Activated naive CD8-positive, alpha-beta T cell treated with anti-CD3 and anti-CD28 coated beads, Interleukin-2, amount 10 ng/mL, durations not matched to agents 7 days and 5 days (primary cell): ENCODE results near the gene AQP2. TPM values are rescaled to one million over a fixed set of nuclear protein-coding genes. Genes with fewer than 3 reads are reported as not detected.
"Not testable (repeated sequence)": the region's sequence is repeated elsewhere in the genome, so short reads cannot be mapped to it uniquely, and the experiment has no call there.

Source experiments
- ATAC-seq: fragments of 150-1000 bp; cut with Tn5 transposase; one replicate; pipeline ENCODE4 v1.10.0; 2021; ENCODE audit warnings: low read depth, moderate library complexity
- POLR2A ChIA-PET: fragments of 350-600 bp; sonication (Branson Sonifier 250); formaldehyde crosslinking; loops from one replicate; lab custom pipeline; 2021; ENCODE audit warnings: antibody characterized with exemption; lab: Charles Lee
- DNase-seq: peaks from one replicate; pipeline ENCODE4 v3.0.0; 2021
- H3K27ac Mint-ChIP-seq: one replicate; pipeline ENCODE4 v1.8.0; 2022; ENCODE audit warnings: mild to moderate bottlenecking, mixed read lengths
- H3K27me3 Mint-ChIP-seq: one replicate; pipeline ENCODE4 v1.8.0; 2022; ENCODE audit warnings: mild to moderate bottlenecking, moderate library complexity, mixed read lengths
- H3K36me3 Mint-ChIP-seq: one replicate; pipeline ENCODE4 v1.8.0; 2021; ENCODE audit warnings: mild to moderate bottlenecking, mixed read lengths
- H3K4me1 Mint-ChIP-seq: one replicate; pipeline ENCODE4 v1.8.0; 2021; ENCODE audit warnings: mixed read lengths
- H3K4me3 Mint-ChIP-seq: one replicate; pipeline ENCODE4 v1.8.0; 2022; ENCODE audit warnings: mild to moderate bottlenecking, moderate library complexity, mixed read lengths
- H3K9me3 Mint-ChIP-seq: one replicate; pipeline ENCODE4 v1.8.0; 2021; ENCODE audit warnings: mixed read lengths
- total RNA-seq, 2 experiments: library from RNA; stranded (reverse); gene quantifications; one replicate each; pipeline ENCODE4 v1.2.3, GENCODE V29; 2021

The AQP2 gene
- total RNA-seq, 2 experiments from 2014 or later = not detected

DNA sequence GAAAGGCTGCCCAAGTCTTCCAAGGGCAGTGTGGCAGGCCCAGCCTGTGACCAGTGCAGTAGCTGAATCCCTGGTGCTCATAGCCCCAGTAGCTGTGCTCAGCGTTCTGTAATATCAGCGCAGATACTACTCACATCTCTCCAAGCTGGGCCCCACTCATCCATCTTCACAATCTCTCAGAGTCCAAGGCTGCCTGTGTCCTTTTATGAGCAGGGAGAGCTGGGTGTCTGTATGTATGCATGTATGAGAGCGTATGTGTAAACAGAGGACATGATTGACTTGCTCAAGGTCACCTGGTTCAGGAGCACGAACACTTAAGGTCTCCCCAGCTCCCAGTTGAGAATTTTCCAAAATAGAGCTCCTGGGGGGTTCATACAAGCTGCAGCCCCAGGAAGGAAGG is 27.6 kb downstream of the AQP2 start:
- POLR2A ChIA-PET = no interaction called here
- DNase-seq = no peak
- Mint-ChIP-seq H3K27ac (no peak overlapping the region), H3K36me3 (no peaks in the 10 kb centered on the region), H3K9me3 (no peaks in the 10 kb centered on the region), H3K4me3 (no peak overlapping the region), H3K4me1 (no peaks in the 10 kb centered on the region), H3K27me3 (no peaks in the 10 kb centered on the region)
- ATAC-seq = no peak

DNA sequence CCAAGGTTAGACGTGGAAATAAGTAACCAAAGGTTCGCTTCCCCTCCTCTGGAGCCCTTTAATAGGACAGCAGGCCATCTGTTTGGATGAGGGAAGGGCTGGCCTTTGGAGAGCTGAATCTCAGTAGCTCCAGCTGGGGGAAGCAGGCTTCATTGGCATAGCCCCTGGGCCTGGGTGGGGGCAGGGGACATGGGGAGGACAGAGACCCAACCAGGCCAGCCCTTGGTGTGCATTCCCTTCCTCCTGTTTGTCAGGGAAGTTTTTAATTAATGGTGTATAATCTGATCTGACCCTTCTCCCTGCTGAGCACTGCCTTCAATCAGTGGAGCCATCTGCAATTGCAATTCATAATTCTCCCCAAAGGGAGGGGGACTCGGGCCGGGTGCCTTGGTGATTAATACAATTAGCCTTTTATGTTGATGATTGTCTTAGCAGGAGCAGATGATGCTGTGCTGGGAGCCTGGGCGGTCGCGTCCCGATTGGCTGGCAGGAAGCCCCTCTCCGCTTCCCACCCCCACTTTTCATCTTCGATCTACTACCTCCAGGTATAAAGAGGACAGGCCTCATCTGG is 28.6 kb downstream of the AQP2 start:
- Mint-ChIP-seq H3K4me1 (no peaks in the 10 kb centered on the region), H3K9me3 (no peaks in the 10 kb centered on the region), H3K27ac (no peak overlapping the region), H3K27me3 (no peaks in the 10 kb centered on the region), H3K4me3 (no peak overlapping the region), H3K36me3 (no peaks in the 10 kb centered on the region)
- POLR2A ChIA-PET = no interaction called here
- no peak for DNase-seq
- no peak for ATAC-seq

DNA sequence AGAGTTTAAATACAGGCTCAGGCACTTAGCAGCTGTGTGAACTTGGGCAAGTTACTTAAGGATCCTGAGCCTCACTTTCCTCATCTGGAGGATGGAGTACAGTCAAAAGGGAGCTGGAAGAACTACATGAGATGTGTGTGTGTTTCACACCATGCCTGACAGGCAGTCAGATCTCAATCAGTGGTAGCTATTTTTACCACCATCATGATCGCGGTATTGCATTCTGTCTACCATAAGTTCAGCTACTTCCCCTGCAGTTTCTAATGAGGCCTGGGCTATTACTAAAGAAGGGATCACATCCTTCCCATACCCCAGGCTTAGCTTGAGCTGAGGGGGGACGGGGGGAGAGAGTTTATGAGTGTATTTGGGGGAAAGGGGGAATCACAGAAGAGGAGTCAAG is 29.3 kb downstream of the AQP2 start:
- Mint-ChIP-seq H3K4me1 (no peaks in the 10 kb centered on the region), H3K9me3 (no peaks in the 10 kb centered on the region), H3K4me3 (no peak overlapping the region), H3K27ac (no peak overlapping the region), H3K36me3 (no peaks in the 10 kb centered on the region), H3K27me3 (no peaks in the 10 kb centered on the region)
- POLR2A ChIA-PET = no interaction called here
- ATAC-seq = no peak
- DNase-seq = no peak

DNA sequence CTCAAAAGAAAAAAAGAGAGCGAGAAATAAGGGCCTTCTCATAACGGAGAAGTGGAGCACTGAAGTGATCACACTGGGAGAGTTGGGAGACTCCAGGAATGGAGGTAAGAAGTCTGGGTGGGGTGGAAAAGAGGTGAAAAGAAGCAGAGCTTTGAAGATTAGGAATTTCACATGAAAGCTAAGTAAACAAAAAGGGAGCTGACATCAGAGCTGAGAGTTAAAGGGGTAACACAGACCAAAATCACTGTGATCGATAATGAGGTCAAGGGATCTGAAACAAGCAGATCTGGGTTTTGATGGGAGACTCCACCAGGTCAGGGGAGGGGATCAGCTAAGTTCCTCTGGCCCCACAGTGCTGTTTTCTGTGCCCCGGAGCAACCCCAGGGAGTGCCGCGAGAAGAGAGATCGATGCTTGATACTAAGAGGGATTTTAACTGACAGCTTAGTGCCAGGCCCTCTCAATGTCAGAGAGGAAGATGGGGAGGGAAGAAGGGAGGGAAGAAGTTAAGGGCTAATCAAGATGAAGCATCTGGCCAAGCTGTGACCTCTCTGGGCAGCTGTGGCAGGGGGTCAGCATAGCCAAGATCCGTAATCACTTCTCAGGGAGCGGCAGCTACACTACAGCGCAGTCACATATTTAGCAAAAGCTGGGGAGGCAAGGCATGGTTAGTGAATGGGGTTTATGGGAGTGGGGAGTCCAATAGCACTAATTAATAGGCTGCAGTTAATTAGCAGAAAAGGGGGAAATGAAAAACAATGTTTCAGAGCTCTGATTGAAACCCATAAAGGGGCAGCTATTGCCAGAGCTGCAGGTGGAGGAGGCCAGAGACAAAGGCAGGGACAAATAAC is 30.2 kb downstream of the AQP2 start:
- Mint-ChIP-seq H3K36me3 (peaks cover 2% of the 10 kb centered on the region), H3K4me3 (no peak overlapping the region)

DNA sequence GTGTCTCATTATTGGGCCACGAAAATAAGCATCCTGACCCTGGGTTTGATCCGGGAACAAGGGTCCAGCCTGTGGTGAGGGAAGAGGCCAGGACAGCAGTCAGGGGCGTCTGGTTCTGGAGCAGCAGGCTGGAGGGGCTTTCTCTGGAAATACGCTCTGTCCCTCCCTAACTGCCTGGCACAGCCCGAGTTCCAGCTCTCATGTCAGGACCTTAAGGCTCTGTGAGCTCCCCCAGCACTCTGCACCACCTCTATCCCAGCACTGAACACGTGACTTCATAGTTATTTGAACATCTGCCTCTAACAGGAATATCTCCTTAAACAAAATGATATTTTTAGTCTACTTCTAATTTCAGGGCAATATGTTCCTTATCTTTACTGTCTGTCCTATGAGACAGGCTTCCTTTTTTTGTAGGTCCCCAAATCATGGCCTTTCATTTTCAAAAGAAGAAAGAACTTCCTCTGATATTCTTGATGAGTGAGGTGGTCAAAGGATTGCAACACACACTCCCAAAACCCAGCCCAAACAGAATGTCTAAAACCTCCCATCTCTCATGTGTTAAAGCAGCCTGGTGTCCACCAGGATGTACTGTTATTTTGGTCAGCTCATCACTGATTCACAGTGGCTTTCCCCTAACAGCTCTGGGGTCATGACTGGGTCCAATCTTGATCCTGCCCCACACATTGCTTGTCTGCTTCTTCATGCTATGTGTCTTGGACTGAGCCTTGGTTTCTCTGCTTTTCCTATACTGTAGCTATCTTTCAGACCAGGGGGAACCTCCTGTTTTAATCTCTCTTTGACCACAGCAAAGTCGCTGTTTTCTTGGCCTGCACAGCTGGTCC is 31.9 kb downstream of the AQP2 start:
- H3K27me3 Mint-ChIP-seq = no peaks in the 10 kb centered on the region
- H3K9me3 Mint-ChIP-seq = no peaks in the 10 kb centered on the region
- H3K4me1 Mint-ChIP-seq = no peaks in the 10 kb centered on the region
- POLR2A ChIA-PET = no interaction called here
- H3K36me3 Mint-ChIP-seq = peaks cover 8% of the 10 kb centered on the region
- DNase-seq (no peak), ATAC-seq (no peak)
- no peak overlapping the region for H3K27ac Mint-ChIP-seq
- no peak overlapping the region for H3K4me3 Mint-ChIP-seq

More for the DNA sequence above, 30.2 kb downstream of the AQP2 start:
- POLR2A ChIA-PET = interaction anchor here (0.6 kb wide), 1 partner anchor 221 kb away, joined by 3 read pairs; no protein-coding TSS in a partner anchor
- no peak for ATAC-seq
- no peaks in the 10 kb centered on the region for H3K4me1 Mint-ChIP-seq
- H3K27me3 Mint-ChIP-seq = no peaks in the 10 kb centered on the region
- DNase-seq = no peak
- H3K9me3 Mint-ChIP-seq = no peaks in the 10 kb centered on the region
- H3K27ac Mint-ChIP-seq = no peak overlapping the region

DNA sequence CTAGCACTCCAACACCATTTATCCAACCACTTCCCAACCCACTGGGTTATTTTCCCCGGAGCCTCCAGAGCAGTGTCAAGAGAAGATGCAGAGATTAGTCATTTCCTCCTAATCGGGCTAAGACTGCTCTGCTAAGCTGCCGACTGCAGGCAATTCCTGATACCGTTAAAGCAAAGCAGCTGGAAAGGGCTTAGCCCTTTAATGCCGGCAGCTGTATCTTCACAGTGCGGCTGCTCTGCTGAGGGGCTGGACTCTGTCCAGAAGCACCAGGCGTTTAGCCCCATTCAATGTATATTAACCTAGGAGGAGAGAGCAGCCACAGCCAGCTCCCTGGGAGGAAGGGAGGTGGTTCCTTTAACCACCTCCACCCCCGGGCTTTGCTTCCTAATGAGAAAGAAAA is 33.4 kb downstream of the AQP2 start:
- no peak overlapping the region for H3K27ac Mint-ChIP-seq
- no peaks in the 10 kb centered on the region for H3K27me3 Mint-ChIP-seq
- POLR2A ChIA-PET = no interaction called here

DNA sequence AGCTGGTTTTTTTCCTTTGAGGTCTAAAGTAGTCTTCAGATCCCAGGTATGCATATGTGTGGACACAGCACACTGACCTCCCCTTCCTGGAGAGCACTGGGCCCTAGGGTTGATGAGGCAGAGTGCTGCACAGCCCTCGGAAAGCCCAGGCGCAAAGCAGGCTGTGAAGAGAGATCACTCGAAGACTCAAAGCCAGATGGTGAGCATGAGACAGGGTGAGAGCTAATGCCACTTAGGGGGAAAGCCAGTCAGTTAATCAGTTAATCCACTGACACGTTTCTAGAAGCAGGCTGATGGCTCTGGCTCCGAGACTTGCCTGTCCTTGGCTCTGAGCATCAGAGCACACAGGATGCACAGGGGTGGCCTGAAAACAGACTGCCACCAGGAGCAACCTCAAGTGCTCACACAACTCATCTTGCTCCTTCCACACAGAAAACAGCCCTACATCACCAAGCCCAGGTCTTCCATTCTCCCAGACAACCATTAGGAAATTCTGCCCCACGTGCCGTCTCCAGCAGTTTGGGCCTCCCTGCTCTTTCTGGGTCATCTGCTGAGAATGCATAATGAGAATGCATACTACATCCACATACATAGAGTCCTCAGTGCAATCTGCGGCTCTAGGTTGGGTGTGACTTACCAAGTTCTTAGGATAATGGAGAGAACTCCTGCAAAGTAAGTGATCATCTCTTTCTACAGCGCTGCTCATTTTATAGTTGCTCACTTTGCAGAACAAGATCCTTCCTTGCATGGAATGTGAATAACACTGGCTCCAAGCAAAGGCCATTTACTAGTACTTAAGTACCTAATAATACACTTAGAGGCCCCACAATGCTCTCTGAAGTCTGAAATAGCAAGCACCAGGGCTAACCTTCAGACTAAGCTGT is 34.2 kb downstream of the AQP2 start:
- Mint-ChIP-seq H3K36me3 (peaks cover 19% of the 10 kb centered on the region), H3K9me3 (no peaks in the 10 kb centered on the region), H3K27me3 (no peaks in the 10 kb centered on the region), H3K4me3 (no peak overlapping the region), H3K27ac (no peak overlapping the region), H3K4me1 (no peaks in the 10 kb centered on the region)
- no peak for DNase-seq
- ATAC-seq = no peak
- POLR2A ChIA-PET = no interaction called here

More for the DNA sequence above, 33.4 kb downstream of the AQP2 start:
- DNase-seq = no peak
- H3K4me1 Mint-ChIP-seq = no peaks in the 10 kb centered on the region
- ATAC-seq = no peak
- no peaks in the 10 kb centered on the region for H3K9me3 Mint-ChIP-seq
- peaks cover 14% of the 10 kb centered on the region for H3K36me3 Mint-ChIP-seq
- no peak overlapping the region for H3K4me3 Mint-ChIP-seq

DNA sequence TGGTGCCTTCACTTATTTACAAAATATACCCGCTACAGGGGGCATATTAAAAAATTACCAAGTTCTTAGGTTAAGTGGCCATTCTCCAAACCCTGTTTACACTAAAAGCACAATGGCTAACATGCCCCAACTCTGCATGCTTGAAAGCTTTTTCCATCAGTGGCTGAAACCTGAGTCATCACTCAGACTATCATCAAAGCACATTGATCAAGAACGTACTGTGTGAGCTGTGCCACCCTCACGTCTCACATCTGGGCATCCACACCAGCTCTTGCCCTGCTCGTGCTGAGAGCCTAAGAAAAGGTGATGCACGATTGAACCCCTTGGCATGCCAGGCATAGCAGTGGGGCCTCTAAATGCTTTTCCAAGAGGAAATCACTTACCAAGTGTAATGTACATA is 35.4 kb downstream of the AQP2 start:
- no peaks in the 10 kb centered on the region for H3K4me1 Mint-ChIP-seq
- no peaks in the 10 kb centered on the region for H3K27me3 Mint-ChIP-seq
- POLR2A ChIA-PET = no interaction called here
- H3K36me3 Mint-ChIP-seq = peaks cover 27% of the 10 kb centered on the region
- no peak for ATAC-seq
- H3K9me3 Mint-ChIP-seq = no peaks in the 10 kb centered on the region
- no peak overlapping the region for H3K27ac Mint-ChIP-seq
- H3K4me3 Mint-ChIP-seq = no peak overlapping the region
- no peak for DNase-seq

DNA sequence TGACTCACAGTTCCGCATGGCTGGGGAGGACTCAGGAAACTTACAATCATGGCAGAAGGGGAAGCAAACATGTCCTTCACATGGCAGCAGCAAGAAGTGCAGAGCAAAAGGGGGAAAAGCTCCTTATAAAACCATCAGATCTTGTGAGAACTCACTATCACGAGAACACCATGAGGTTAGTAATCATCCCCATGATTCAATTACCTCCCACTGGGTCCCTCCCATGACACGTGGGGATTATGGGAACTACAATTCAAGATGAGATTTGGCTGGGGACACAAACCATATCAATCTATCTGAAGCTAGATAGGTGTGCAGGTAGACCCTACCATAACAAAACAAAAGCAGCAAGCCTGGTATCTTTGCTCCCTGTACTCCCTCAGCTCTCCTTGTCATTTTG is 35.9 kb downstream of the AQP2 start:
- H3K27ac Mint-ChIP-seq, H3K4me3 Mint-ChIP-seq, H3K27me3 Mint-ChIP-seq, H3K9me3 Mint-ChIP-seq, DNase-seq, POLR2A ChIA-PET, ATAC-seq, H3K4me1 Mint-ChIP-seq: not testable (repeated sequence)
- peaks cover 28% of the 10 kb centered on the region for H3K36me3 Mint-ChIP-seq

DNA sequence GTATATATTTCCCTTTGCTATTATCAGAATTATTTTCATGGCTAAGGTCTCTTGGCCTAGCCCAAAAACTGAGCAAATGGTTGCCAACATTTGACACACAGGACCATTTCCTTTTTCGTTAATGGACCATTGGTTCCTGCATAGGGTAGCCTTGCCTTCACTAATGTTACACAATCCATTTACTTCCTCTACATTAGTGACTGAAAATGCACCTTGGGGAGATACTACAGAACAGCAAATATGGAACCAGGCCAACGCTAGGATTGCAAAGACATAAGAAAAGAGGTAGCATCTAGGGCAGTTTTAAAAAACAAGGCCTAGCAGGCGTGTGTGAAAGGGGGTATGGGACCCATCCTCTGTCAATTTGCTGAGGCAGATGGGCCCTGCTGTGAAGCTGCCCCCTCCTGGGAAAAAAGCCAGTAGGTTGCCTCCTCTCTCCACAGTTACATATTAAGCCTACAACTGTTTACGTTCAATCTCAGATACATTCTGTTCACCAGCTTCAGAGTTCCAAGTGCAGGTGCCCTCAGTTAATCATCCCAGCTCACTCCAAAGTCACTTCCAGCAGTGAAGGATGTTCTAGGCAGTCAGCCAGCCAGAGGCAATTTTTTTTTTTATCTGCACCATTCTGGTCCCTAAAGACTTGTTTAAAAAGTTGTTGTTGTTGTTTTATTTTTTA is 37.2 kb downstream of the AQP2 start:
- peaks cover 36% of the 10 kb centered on the region for H3K36me3 Mint-ChIP-seq
- no peaks in the 10 kb centered on the region for H3K27me3 Mint-ChIP-seq
- POLR2A ChIA-PET = no interaction called here
- H3K9me3 Mint-ChIP-seq = no peaks in the 10 kb centered on the region
- no peaks in the 10 kb centered on the region for H3K4me1 Mint-ChIP-seq
- no peak overlapping the region for H3K27ac Mint-ChIP-seq
- no peak overlapping the region for H3K4me3 Mint-ChIP-seq
- DNase-seq = no peak
- no peak for ATAC-seq

DNA sequence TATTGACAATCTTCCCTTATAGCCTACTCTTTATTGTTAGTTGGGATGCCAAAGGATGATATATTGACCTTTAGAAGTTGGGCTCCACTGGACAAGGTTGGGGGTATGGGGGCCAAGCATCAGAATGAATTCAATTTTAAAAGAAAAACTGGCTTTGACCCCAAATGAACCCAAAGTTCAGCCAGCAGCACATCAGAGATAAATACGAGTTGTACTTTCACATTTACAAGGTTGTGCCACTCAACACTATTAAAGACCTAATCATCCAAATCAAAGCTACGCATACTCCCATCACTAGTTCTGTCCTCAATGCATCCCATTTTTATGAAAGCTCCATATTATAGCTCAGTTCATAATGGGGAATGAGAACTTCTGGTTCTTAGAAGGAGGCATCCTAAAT is 38.9 kb downstream of the AQP2 start:
- DNase-seq, POLR2A ChIA-PET, ATAC-seq, H3K27me3 Mint-ChIP-seq, H3K4me1 Mint-ChIP-seq, H3K27ac Mint-ChIP-seq, H3K4me3 Mint-ChIP-seq, H3K9me3 Mint-ChIP-seq: not testable (repeated sequence)
- peaks cover 46% of the 10 kb centered on the region for H3K36me3 Mint-ChIP-seq

DNA sequence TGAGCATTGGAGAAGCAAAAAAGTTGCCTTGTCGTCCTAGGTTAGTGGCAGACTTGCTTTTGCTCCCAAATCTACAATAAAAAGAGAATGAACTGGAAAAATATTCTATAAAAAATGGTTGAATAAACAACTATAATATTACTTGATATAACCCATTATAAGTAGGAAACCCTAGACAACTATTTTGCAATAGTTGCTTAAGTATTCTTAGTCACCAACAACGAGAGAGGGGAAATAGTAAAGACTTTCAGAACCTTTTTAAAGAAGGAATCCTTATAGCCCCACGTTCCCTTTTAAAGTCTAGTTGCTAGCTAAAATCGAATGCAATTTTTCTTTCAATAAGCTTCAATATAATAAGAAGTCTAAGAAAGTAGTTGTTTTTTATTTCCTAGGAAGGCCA is 39.7 kb downstream of the AQP2 start:
- Mint-ChIP-seq H3K4me3 (no peak overlapping the region), H3K9me3 (no peaks in the 10 kb centered on the region), H3K36me3 (peaks cover 51% of the 10 kb centered on the region), H3K4me1 (no peaks in the 10 kb centered on the region), H3K27me3 (no peaks in the 10 kb centered on the region), H3K27ac (no peak overlapping the region)
- no peak for DNase-seq
- POLR2A ChIA-PET = no interaction called here
- no peak for ATAC-seq
